Ovary (tissue), 9 donors: ENCODE data around the gene MDH1B. TPM values are rescaled to one million over a fixed set of nuclear protein-coding genes. Genes with fewer than 3 reads are reported as not detected.

Experiments
- DNase-seq, 5 donors: peaks; one replicate each; pipeline ENCODE4 v3.0.0-alpha.2; 2019 to 2020
- H3K27ac ChIP-seq, 2 donors: fragments of 200-600 bp; one replicate each; pipeline versions ENCODE4 v1.5.1 to v1.8.0; 2019 to 2022
- H3K27me3 ChIP-seq: fragments of 200-600 bp; one replicate; pipeline ENCODE4 v1.8.0; 2022
- H3K36me3 ChIP-seq: fragments of 200-600 bp; sonication (generic); one replicate; pipeline ENCODE4 v1.5.1; 2019
- H3K4me1 ChIP-seq: one replicate; pipeline ENCODE4 v1.8.1; 2013; ENCODE audit warnings: mild to moderate bottlenecking, moderate library complexity; ENCODE audit not compliant: insufficient read depth
- H3K4me3 ChIP-seq: fragments of 200-600 bp; sonication (generic); one replicate; pipeline ENCODE4 v1.5.1; 2017
- H3K9me3 ChIP-seq, 2 donors: fragments of 200-600 bp in 1 of 2; sonication (generic) in 1 of 2; one replicate each; pipeline versions ENCODE4 v1.5.1 to v1.8.1; 2013 to 2019; ENCODE audit warnings: mild to moderate bottlenecking in 1 of 2, moderate library complexity in 1 of 2
- CTCF ChIP-seq, 3 donors: fragments of 450-650 bp in 2 of 3; fragments of 200-600 bp in 1 of 3; IDR thresholded peaks; one replicate each; pipeline versions ENCODE4 v1.5.1 to v1.8.0; 2016 to 2022; ENCODE audit warnings: antibody characterized with exemption in 3 of 3, mild to moderate bottlenecking in 1 of 3
- EP300 ChIP-seq: sonication (generic); formaldehyde crosslinking; IDR thresholded peaks from one replicate; pipeline ENCODE4 v1.6.1; 2017; ENCODE audit warnings: antibody characterized with exemption
- POLR2A ChIP-seq: fragments of 450-650 bp; IDR thresholded peaks from one replicate; pipeline ENCODE4 v1.6.1; 2017; ENCODE audit warnings: antibody characterized with exemption, mild to moderate bottlenecking, moderate library complexity
- WGBS, 3 donors: extraction: QIAGEN DNeasy Blood & Tissue Kit in 1 of 3; methylation state at CpG; one replicate each; pipeline versions ENCODE4 v1.1.5 to v1.1.7; 2013 to 2017; 5-methylcytosine and 5-hydroxymethylcytosine counted together
- intact Hi-C, 4 donors: fragments of 100-400 bp; cut with DNase I; formaldehyde crosslinking; loops; one replicate each; pipeline versions ENCODE4 v1.11.0 to v1.15.1; 2022 to 2023
- polyA plus RNA-seq, 2 donors: library from polyadenylated mRNA; stranded (reverse); fragments of 200-250 nt in 1 of 2; fragments of 350-450 nt in 1 of 2; fragmentation: Illumina TruSeq in 1 of 2; extraction: RNeasy Lipid Tissue Mini Kit (QIAGEN cat#74804) in 1 of 2; gene quantifications; one replicate each; pipeline ENCODE4 v1.2.3, GENCODE V29; 2013 to 2014
- total RNA-seq, 7 donors: library from RNA; depleted of rRNA in 2 of 7; stranded (reverse); fragments of >200 nt in 2 of 7; fragmentation: NEBNext Ultra II Directional in 3 of 7; extraction: Animal tissue kit (Norgen Biotek cat#: 25700) in 3 of 7; gene quantifications; one replicate each; pipeline versions ENCODE4 v1.1.0 to v1.2.4, GENCODE V29; 2016 to 2023
- donor health status: DM: no; HTN: no; CAD: no; lungs with moderate emphysema.
- donor health status: DM: no; HTN: no; CAD: no.
- donor health status: Bipolar disorder and iron deficiency.
- donor health status: DM: yes; HTN: yes; CAD: no.
- donor health status: DM: no; HTN: no; CAD: no.
- donor health status: DM: yes; HTN: yes; CAD: no.

MDH1B gene
- total and polyA plus RNA-seq, 9 donors = 0.57 to 16.7 (median 1.7) TPM

- intact Hi-C loops = loop anchor here (2.0 to 5.0 kb wide), 2 partner anchors 672 to 674 kb away; no protein-coding TSS in a partner anchor
- H3K9me3 ChIP-seq = no peaks in the 10 kb centered on the region
- H3K36me3 ChIP-seq = no peaks in the 10 kb centered on the region
- 25 to 29% (median 27%) methylated on average over 12 of the region's 12 CpGs for WGBS, 3 donors
- TF ChIP-seq POLR2A (no peak), CTCF (IDR thresholded peaks at IDR 0.05) (peak; percentile 39 to 66 (median 58)), EP300 (no peak)
- DNase-seq = peak; percentile 56 to 74 (median 58)
- H3K27ac ChIP-seq = no peak overlapping the region
- no peaks in the 10 kb centered on the region for H3K27me3 ChIP-seq
- no peaks in the 10 kb centered on the region for H3K4me1 ChIP-seq
- H3K4me3 ChIP-seq = no peak overlapping the region
These were observed 35.6 kb upstream of the MDH1B start for GRCh38 chr2:206800506-206801417.

DNA sequence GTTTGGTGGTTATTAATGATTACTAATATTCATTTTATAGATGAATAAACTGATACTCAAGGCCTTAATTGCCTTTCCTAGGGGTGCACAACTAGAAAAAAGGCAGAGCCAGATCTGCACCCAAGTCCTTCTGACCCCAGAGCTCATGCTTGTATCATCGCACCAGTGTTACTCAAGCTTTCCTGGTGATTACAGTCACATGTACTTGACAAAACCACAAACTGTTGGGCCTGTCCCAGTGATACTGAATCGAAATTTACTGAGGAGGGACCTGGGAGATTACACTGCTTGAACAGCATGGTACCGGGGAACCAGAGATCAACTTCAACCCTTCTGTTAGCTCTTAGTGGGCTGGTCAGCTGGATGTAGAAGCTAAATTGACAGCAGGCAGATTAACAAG lies 34.0 kb upstream of the MDH1B start:
- Histone ChIP-seq H3K27ac (no peak overlapping the region), H3K36me3 (no peaks in the 10 kb centered on the region), H3K27me3 (no peaks in the 10 kb centered on the region), H3K4me3 (no peak overlapping the region), H3K9me3 (no peaks in the 10 kb centered on the region), H3K4me1 (no peaks in the 10 kb centered on the region)
- TF ChIP-seq EP300 (no peak), CTCF (IDR thresholded peaks at IDR 0.05) (no peak), POLR2A (no peak)
- no peak for DNase-seq
- intact Hi-C loops = no loop called here
- WGBS, 3 donors = 41 to 55% (median 55%) methylated on average over 3 of the region's 3 CpGs

GRCh38 chr2:206798000-206798399 lies 32.9 kb upstream of the MDH1B start:
- no peak overlapping the region for H3K4me3 ChIP-seq
- no peaks in the 10 kb centered on the region for H3K4me1 ChIP-seq
- WGBS, 3 donors = 81 to 88% (median 86%) methylated on average over 5 of the region's 5 CpGs
- no peak overlapping the region for H3K27ac ChIP-seq
- no peak for DNase-seq
- TF ChIP-seq POLR2A (no peak), CTCF (IDR thresholded peaks at IDR 0.05) (no peak), EP300 (no peak)
- intact Hi-C loops = no loop called here
- H3K27me3 ChIP-seq = no peaks in the 10 kb centered on the region
- H3K9me3 ChIP-seq = no peaks in the 10 kb centered on the region
- no peaks in the 10 kb centered on the region for H3K36me3 ChIP-seq

- TF ChIP-seq EP300 = no peak
- Histone ChIP-seq H3K36me3 (no peaks in the 10 kb centered on the region), H3K27me3 (no peaks in the 10 kb centered on the region), H3K4me3 (no peak overlapping the region), H3K9me3 (no peaks in the 10 kb centered on the region), H3K4me1 (no peaks in the 10 kb centered on the region), H3K27ac (no peak overlapping the region)
- 80 to 88% (median 80%) methylated on average over 4 of the region's 4 CpGs for WGBS, 3 donors
- intact Hi-C loops = no loop called here
- no peak for DNase-seq
These were observed 32.2 kb upstream of the MDH1B start for GRCh38 chr2:206797376-206797775.

GRCh38 chr2:206792645-206793044 lies 27.5 kb upstream of the MDH1B start:
- Histone ChIP-seq H3K4me3 (no peak overlapping the region), H3K27me3 (no peaks in the 10 kb centered on the region), H3K9me3 (no peaks in the 10 kb centered on the region), H3K4me1 (no peaks in the 10 kb centered on the region), H3K36me3 (no peaks in the 10 kb centered on the region), H3K27ac (no peak overlapping the region)
- 83 to 90% (median 90%) methylated on average over 5 of the region's 5 CpGs for WGBS, 3 donors
- no peak for DNase-seq
- TF ChIP-seq EP300 = no peak
- no peak for TF ChIP-seq CTCF (IDR thresholded peaks at IDR 0.05)
- no peak for TF ChIP-seq POLR2A
- intact Hi-C loops = no loop called here
